ENCODE results near the gene LAMP5. TPM values are rescaled to one million over a fixed set of nuclear protein-coding genes. Genes with fewer than 3 reads are reported as not detected.

LAMP5 gene
- total RNA-seq, 1 experiment from 2014 or later, result not detected

DNA sequence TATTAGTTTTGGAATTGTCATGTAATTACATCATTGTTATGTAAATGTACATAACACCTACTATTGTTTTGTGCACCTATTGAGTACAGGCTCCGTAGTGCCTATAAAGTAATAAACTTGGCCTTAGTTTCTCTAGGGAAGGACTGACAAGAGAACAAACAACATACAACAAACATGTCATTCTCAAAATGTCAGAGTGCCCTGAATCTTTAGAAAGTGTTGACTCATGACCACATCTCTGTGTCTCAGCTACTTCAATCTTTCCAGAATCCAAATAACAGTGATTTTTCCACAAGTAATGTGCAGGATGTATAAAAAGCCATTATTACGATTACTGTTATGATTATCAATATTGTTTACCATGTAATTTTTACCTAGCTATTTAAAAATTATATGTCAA lies 17.2 kb downstream of the LAMP5 start:
- intact Hi-C loops (cut with micrococcal nuclease; ENCODE audit: unreplicated experiment), result no loop called here
- BruUV-seq (replicated peaks), result no TSS peak
- Mint-ChIP-seq H3K27ac (ENCODE audit: unreplicated experiment) (no peak overlapping the region), H3K36me3 (ENCODE audit: insufficient read depth, unreplicated experiment) (no peaks in the 10 kb centered on the region), H3K4me3 (ENCODE audit: low read depth, unreplicated experiment) (no peak overlapping the region), H3K9me3 (ENCODE audit: low read depth, unreplicated experiment) (no peaks in the 10 kb centered on the region), H3K4me1 (ENCODE audit: low read depth, unreplicated experiment) (no peaks in the 10 kb centered on the region), H3K27me3 (ENCODE audit: unreplicated experiment) (no peaks in the 10 kb centered on the region)
- no peak for DNase-seq
- TF ChIP-seq, protein P1, sequence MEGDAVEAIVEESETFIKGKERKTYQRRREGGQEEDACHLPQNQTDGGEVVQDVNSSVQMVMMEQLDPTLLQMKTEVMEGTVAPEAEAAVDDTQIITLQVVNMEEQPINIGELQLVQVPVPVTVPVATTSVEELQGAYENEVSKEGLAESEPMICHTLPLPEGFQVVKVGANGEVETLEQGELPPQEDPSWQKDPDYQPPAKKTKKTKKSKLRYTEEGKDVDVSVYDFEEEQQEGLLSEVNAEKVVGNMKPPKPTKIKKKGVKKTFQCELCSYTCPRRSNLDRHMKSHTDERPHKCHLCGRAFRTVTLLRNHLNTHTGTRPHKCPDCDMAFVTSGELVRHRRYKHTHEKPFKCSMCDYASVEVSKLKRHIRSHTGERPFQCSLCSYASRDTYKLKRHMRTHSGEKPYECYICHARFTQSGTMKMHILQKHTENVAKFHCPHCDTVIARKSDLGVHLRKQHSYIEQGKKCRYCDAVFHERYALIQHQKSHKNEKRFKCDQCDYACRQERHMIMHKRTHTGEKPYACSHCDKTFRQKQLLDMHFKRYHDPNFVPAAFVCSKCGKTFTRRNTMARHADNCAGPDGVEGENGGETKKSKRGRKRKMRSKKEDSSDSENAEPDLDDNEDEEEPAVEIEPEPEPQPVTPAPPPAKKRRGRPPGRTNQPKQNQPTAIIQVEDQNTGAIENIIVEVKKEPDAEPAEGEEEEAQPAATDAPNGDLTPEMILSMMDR (IDR thresholded peaks at IDR 0.05; ENCODE audit: unreplicated experiment), result no peak
- CTCF ChIA-PET, result no interaction called here

DNA sequence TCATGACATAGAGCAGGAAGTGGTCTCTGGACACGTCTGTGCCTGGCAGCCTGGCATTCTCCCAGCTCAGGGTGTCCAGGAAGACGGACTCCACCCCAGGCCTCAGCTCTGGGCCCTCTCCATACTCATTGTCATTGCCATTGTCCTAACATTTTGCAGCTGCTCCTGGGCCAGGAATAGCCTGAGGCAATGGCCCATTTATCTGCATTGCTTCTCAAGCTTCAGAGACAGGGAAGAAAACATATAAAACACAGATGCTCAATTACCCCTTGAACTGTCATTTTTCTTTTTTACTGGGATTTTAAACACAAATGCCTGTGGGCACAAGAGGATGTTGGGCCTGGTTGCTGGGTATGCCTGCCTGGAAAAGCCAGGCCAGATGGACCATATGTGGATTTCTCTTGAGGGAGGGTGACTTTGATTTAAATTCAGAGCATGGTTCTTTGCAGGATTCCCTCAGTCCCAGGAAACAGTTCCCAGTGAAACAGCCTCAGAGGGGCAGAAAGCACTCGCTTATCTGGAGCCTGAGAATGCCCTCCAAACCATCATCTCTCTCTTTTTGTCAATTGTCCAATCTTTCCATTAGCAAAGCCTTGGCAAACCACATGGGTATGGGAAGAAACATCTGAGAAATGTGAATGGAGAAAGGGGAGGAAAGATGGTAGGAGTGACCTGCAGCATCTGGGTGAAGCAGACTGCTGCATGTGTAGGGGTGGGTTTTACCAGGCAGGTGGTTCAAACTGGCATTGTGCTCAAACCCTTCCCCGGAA lies 17.9 kb downstream of the LAMP5 start:
- no peaks in the 10 kb centered on the region for H3K9me3 Mint-ChIP-seq (ENCODE audit: low read depth, unreplicated experiment)
- H3K27me3 Mint-ChIP-seq (ENCODE audit: unreplicated experiment), result no peaks in the 10 kb centered on the region
- TF ChIP-seq, protein P1 (IDR thresholded peaks at IDR 0.05; ENCODE audit: unreplicated experiment), result no peak
- intact Hi-C loops (cut with micrococcal nuclease; ENCODE audit: unreplicated experiment), result no loop called here
- no peak overlapping the region for H3K4me3 Mint-ChIP-seq (ENCODE audit: low read depth, unreplicated experiment)
- CTCF ChIA-PET, result no interaction called here
- no peak overlapping the region for H3K27ac Mint-ChIP-seq (ENCODE audit: unreplicated experiment)
- BruUV-seq (replicated peaks), result no TSS peak
- DNase-seq, result no peak
- no peaks in the 10 kb centered on the region for H3K36me3 Mint-ChIP-seq (ENCODE audit: insufficient read depth, unreplicated experiment)
- no peaks in the 10 kb centered on the region for H3K4me1 Mint-ChIP-seq (ENCODE audit: low read depth, unreplicated experiment)

DNA sequence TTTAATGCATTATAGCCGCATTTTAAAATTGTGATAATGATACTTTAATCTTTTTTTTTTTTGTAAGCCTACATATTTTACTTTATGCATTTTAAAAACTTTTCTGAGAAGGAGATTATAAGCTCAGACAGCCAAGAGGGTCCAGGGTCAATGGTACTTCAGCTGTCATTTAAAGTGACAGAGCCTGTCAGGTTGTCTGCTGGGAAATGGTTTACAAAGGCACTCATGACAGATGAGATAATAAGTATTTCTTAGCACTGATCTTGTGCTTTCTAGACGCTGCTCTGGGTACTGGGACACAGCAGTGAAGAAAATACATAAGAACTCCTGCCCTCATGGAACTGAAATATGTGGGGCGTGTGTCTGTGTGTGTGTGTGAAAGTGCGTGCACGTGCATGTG lies 19.6 kb downstream of the LAMP5 start:
- intact Hi-C loops (cut with micrococcal nuclease; ENCODE audit: unreplicated experiment), result no loop called here
- Mint-ChIP-seq H3K4me3 (ENCODE audit: low read depth, unreplicated experiment) (no peak overlapping the region), H3K27ac (ENCODE audit: unreplicated experiment) (no peak overlapping the region), H3K36me3 (ENCODE audit: insufficient read depth, unreplicated experiment) (no peaks in the 10 kb centered on the region), H3K4me1 (ENCODE audit: low read depth, unreplicated experiment) (no peaks in the 10 kb centered on the region), H3K27me3 (ENCODE audit: unreplicated experiment) (no peaks in the 10 kb centered on the region), H3K9me3 (ENCODE audit: low read depth, unreplicated experiment) (no peaks in the 10 kb centered on the region)
- no peak for DNase-seq
- BruUV-seq (replicated peaks), result no TSS peak
- CTCF ChIA-PET, result no interaction called here
- TF ChIP-seq, protein P1 (IDR thresholded peaks at IDR 0.05; ENCODE audit: unreplicated experiment), result no peak

DNA sequence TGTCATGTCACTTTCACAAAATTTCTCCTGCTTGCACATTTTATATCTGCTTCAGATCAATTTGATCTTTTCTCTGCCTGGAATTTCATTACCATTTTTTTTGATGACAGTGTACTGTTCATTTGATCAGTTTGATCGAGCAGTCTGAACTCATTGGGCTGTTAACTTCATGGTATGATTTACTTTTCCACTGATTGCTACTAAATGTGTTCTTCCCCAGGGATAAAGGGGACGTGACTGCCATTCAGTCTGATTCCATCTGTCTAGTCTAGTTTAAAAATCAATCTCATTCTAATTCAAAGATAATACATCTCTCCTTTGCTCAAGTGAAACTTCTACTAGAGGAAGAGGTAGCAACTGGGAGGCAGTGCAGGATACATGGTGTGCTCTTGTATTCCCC lies 21.1 kb downstream of the LAMP5 start:
- CTCF ChIA-PET, result no interaction called here
- no peaks in the 10 kb centered on the region for H3K27me3 Mint-ChIP-seq (ENCODE audit: unreplicated experiment)
- H3K36me3 Mint-ChIP-seq (ENCODE audit: insufficient read depth, unreplicated experiment), result no peaks in the 10 kb centered on the region
- no peak overlapping the region for H3K4me3 Mint-ChIP-seq (ENCODE audit: low read depth, unreplicated experiment)
- no peak for DNase-seq
- no peaks in the 10 kb centered on the region for H3K4me1 Mint-ChIP-seq (ENCODE audit: low read depth, unreplicated experiment)
- intact Hi-C loops (cut with micrococcal nuclease; ENCODE audit: unreplicated experiment), result no loop called here
- no TSS peak for BruUV-seq (replicated peaks)
- H3K27ac Mint-ChIP-seq (ENCODE audit: unreplicated experiment), result no peak overlapping the region
- no peaks in the 10 kb centered on the region for H3K9me3 Mint-ChIP-seq (ENCODE audit: low read depth, unreplicated experiment)
- TF ChIP-seq, protein P1 (IDR thresholded peaks at IDR 0.05; ENCODE audit: unreplicated experiment), result no peak

All from Calu3 (cell line).